Fibroblast of lung (primary cell): ENCODE data around the gene NPIPB6.

Source experiments
- EZH2 ChIP-seq: IDR thresholded peaks from 2 replicates; pipeline ENCODE4 v1.5.1; 2012; ENCODE audit warnings: low read length, control low read depth, mild to moderate bottlenecking; ENCODE audit errors: missing control alignments
- TF ChIP-seq, protein P1 (sequence below), 2 donors: IDR thresholded peaks in 1 of 2; conservative IDR thresholded peaks in 1 of 2; 1 replicate in 1 of 2; 2 replicates in 1 of 2; pipeline ENCODE4 v1.5.1; 2011 to 2012; ENCODE audit warnings: low read length in 2 of 2, control low read depth in 1 of 2, inconsistent platforms in 1 of 2, low read depth in 1 of 2, mild to moderate bottlenecking in 1 of 2

DNA sequence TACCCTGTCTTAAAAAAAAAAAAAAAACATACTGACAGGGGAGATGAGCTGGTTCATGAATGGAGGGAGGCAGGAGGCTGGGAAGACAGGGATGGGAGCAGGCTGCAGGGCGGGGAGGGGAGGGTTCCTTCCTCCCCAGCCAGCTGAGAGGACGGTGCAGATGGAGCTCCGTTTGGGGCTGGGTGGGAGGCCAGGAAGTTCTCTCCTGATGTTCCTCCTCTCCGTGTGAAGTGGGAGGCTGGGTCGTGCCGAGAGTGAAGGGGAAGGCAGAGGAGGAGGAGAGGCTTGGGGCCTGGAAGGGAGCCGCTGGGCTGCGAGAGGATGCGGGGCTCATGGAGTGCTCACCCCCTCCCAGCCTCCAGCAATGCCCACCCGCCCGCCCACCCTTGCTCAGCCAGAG lies 49.7 kb downstream of the NPIPB6 start:
- TF ChIP-seq, protein P1, sequence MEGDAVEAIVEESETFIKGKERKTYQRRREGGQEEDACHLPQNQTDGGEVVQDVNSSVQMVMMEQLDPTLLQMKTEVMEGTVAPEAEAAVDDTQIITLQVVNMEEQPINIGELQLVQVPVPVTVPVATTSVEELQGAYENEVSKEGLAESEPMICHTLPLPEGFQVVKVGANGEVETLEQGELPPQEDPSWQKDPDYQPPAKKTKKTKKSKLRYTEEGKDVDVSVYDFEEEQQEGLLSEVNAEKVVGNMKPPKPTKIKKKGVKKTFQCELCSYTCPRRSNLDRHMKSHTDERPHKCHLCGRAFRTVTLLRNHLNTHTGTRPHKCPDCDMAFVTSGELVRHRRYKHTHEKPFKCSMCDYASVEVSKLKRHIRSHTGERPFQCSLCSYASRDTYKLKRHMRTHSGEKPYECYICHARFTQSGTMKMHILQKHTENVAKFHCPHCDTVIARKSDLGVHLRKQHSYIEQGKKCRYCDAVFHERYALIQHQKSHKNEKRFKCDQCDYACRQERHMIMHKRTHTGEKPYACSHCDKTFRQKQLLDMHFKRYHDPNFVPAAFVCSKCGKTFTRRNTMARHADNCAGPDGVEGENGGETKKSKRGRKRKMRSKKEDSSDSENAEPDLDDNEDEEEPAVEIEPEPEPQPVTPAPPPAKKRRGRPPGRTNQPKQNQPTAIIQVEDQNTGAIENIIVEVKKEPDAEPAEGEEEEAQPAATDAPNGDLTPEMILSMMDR (conservative IDR thresholded peaks at IDR 0.05 in 1 of 2, IDR thresholded peaks at IDR 0.05 in 1 of 2; ENCODE audit: low read depth in 1 of 2, low read length in 2 of 2): no peak
- TF ChIP-seq EZH2: no peak
